ENCODE results near the gene STXBP6.

DNA sequence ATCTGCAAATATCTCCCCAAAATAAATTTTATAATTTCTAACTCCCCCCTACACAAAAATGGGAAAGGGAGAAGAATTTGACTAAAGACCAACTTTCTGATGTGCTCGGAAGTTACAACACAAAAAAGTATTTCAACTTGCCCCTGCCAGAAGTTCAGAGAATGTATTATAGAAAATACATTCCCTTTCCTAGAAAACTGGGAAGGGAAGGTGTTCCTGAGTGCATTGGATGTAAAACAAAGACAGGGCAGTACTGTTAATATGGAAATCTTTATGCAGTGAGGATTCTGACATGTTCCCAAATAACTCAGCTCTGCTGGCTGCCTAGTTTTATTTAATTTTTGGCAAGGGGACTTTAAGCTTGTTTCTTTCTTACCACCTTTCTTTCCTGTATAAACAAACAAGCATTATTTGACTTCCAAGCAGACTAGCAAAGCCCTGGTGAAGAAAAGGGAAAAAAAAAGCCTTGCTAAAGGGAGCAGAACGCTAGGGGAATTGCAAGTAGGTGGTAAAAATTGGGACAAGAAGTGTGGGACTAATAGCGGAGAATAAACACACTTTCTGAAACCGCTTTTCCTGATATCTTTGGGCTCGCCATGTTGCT lies 124.1 kb downstream of the STXBP6 start:
- TF ChIP-seq, protein P1, sequence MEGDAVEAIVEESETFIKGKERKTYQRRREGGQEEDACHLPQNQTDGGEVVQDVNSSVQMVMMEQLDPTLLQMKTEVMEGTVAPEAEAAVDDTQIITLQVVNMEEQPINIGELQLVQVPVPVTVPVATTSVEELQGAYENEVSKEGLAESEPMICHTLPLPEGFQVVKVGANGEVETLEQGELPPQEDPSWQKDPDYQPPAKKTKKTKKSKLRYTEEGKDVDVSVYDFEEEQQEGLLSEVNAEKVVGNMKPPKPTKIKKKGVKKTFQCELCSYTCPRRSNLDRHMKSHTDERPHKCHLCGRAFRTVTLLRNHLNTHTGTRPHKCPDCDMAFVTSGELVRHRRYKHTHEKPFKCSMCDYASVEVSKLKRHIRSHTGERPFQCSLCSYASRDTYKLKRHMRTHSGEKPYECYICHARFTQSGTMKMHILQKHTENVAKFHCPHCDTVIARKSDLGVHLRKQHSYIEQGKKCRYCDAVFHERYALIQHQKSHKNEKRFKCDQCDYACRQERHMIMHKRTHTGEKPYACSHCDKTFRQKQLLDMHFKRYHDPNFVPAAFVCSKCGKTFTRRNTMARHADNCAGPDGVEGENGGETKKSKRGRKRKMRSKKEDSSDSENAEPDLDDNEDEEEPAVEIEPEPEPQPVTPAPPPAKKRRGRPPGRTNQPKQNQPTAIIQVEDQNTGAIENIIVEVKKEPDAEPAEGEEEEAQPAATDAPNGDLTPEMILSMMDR (IDR thresholded peaks at IDR 0.05): no peak
- no peak for TF ChIP-seq POLR2A (IDR thresholded peaks at IDR 0.05)
